H54 (cell line): Measurements from ENCODE around the gene USP6.
"Not testable (repeated sequence)": the region's sequence is repeated elsewhere in the genome, so short reads cannot be mapped to it uniquely, and the experiment has no call there.

ENCODE experiments used
- DNase-seq: peaks from one replicate; pipeline ENCODE4 v3.0.0; 2011; ENCODE audit warnings: low spot score, mixed read lengths; ENCODE audit not compliant: insufficient read length
- FAIRE-seq: peaks from 3 replicates; lab custom pipeline; 2011; peaks lifted over from hg19 to GRCh38; lab: Jason Lieb, UNC
- POLR2A ChIP-seq: IDR thresholded peaks from 2 replicates; pipeline ENCODE4 v1.6.1; 2011; ENCODE audit warnings: low read depth, mild to moderate bottlenecking, low read length

The USP6 gene

GRCh38 chr17:5110816-5111215 is 5.0 kb upstream of the USP6 start:
- no peak for DNase-seq
- no peak for TF ChIP-seq POLR2A
- no peak for FAIRE-seq

DNA sequence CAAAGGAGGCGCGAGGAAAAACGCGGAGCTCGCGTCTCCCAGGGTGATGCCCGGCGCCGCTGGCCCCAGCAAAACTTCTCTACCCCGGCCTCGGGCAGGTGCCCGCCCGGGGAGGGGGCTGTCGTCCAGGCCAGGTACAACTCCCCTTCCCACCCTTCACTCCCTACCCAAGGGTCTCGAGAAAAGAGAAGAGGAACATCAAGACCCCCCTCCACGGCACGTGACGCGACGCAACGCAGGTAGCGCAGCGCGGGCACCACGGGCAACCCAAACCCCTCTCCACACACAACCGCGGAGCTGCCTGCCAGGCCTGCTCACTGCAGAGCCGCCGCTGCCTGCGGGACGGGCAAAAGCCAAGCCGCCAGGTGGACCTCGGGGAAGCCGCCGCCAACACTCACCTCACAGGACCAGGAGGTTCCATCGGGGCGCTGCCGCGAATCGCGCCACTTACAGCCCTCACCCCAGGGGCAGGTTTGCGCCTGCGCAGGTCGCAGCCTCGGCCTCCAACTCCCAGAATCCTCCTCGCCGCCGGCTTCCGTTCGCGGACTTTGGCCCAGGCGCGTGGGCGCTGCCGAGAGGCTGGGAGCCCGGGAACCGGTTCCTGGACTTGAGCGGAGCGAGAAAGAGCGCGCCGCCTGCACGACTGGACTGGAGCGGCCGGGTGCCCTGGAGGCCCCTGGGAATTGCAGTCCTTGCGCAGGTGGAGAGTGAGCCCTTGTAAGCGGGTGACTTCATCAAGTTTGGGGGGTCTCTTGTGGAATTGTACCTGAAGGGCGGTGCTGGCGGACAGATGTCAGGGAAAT is 4.2 kb upstream of the USP6 start, which contains the start of gene ZNF232:
Gene ZNF232 (minus strand): TSS at position 477 of the 803 bp plus-strand sequence. CDS start 56 bp downstream, at position 421.
- DNase-seq: peak; percentile 83
- FAIRE-seq: no peak
- peak; percentile 72 for TF ChIP-seq POLR2A

DNA sequence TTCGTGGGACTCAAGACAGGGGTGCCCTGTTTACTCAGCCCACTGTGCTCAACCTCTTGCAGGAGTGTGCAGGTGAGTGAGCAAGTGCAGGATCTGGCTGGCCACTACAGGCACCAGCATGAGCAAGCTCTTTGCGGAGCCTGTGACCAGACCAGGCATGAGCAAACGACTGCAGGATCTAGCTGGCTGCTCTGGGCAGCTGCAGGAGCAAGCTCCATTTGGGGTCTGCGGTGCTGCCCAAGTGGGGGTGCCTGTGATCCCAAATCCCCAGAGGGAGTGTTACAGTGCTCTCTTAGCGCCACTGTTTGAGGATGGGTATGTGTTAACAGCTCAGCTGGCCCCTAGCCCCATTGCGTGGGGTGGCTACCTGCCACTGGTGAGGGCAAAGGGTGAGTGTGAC is 2.4 kb downstream of the USP6 start:
- DNase-seq (no peak), FAIRE-seq (no peak)
- no peak for TF ChIP-seq POLR2A

GRCh38 chr17:5120036-5120435 is 4.2 kb downstream of the USP6 start:
- TF ChIP-seq POLR2A: no peak
- no peak for FAIRE-seq

DNA sequence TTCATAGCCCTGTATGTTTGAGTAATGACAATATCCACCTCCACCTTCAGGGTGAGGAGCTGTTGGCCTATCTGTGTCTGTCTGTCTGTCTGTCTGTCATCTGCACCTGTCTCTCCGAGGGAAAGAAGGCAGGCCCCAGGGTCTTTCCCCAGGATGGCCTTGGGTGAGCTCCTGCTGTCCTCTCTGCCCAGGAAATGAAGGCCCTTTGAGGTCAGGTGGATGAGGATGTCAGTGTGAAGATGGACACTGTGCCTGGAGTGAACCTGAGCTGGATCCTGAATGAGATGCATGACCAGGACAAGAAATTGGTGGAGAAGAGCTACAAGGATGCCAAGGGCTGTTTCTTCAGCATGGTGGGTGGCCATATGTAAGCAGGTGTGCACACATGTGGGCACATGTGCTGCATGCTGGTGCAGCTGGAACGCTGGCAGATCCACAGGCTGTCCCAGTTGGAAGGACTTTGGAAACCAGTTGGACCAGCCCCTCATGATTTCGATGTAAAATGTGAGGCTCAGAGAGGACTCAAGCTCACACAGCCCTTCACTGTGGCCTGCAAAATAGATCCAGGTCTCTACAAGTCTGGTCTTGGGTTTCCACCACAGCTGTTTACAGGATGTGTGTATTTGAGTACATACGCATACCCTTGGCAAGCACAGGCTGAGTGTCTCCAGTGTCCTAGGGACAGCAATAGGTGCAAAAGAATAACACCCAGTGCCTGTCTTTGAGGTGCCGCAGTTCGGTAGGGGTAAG is 4.8 kb downstream of the USP6 start:
- DNase-seq, FAIRE-seq: not testable (repeated sequence)

More at GRCh38 chr17:5120036-5120435, 4.2 kb downstream of the USP6 start:
- no peak for DNase-seq

DNA sequence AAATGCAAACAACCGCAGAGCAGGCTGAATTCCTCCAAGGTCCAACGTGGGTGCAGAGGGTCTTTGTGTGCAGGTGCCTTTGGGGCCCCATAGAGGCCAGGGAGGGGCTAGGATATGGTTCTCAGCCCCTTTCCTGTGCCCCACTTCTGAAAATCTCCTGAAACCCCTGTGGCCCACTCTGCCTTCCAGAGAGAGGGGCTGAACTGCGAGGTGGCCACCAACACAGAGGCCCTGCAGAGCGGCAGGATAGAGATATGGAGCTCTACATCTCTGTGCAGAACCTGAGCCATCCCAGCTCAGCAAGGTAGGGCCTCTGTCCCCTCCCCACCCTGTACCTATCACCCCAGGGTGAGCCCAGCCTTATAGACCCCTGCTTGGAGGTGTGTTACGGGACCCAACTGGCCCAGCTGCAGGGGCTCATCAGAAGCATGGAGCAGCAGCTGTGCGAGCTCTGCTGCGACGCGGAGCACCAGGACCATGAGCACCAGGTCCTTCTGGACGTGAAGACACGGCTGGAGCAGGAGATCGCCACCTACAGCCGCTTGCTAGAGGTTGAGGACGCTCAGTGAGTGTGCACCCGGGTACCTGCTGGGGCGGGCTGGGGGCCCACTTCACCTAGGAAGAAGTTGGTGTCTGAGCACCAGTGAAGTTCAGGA is 5.5 kb downstream of the USP6 start:
- no peak for TF ChIP-seq POLR2A
- no peak for DNase-seq
- FAIRE-seq: no peak

DNA sequence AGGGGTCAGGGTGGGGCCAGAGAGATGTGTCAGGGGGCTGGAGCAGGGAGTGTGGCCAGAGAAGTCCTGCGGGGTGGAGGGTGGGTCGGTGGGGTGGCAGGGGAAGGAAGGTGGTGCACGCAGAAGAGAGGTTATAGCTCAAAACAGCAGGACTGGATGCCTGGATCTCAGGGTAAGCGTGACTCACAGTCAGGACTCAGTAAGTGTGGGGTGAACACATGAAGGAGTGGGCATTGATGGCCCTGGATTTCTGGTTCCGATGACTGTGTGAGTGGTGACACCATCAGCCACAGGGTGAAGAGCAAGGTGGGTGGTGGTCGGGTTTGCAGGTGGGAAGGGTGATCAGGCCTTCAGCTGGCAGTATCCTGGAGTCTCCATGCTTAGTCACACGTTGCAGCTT is 6.2 kb downstream of the USP6 start:
- FAIRE-seq, DNase-seq: not testable (repeated sequence)

GRCh38 chr17:5122586-5123342 is 6.9 kb downstream of the USP6 start:
- DNase-seq (no peak), FAIRE-seq (no peak)
- TF ChIP-seq POLR2A: no peak

DNA sequence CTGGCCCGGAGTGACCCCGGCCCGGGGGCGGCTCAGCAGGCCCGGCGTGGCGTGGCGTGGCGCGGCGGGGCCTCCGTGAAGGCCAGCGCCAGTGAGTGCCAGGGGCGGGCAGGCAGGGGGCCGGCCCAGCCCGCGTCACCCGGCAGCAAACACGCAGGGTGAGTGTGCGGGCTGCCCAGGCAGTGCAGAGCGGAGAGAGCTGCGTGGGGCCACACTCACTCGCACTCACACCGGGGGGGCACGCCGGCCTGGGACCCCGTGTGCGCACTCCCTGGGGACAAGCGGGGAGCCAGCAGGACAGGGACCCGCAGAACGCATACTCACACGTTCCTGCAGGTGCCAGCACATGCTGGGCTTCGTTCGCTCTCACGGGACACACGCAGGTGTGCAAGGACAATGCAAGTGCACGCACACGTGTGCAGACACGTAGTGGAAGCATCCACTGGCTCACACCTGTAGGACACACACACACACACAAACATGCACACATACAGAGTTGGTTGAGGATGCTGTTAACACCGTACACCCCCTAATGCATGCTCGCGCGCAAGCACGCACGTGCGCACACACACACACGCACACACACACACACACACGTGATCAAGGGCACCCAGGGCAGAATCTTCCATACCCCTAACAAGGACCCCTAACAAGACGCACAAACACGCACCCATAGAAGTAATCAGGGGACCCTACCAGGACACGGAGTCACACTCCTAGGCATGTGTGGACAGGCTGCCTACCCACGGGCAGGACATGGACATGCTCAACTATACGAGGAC is 7.7 kb downstream of the USP6 start:
- DNase-seq (no peak), FAIRE-seq (no peak)
- TF ChIP-seq POLR2A: no peak

GRCh38 chr17:5124125-5124760 is 8.4 kb downstream of the USP6 start:
- not testable (repeated sequence) for FAIRE-seq, DNase-seq

DNA sequence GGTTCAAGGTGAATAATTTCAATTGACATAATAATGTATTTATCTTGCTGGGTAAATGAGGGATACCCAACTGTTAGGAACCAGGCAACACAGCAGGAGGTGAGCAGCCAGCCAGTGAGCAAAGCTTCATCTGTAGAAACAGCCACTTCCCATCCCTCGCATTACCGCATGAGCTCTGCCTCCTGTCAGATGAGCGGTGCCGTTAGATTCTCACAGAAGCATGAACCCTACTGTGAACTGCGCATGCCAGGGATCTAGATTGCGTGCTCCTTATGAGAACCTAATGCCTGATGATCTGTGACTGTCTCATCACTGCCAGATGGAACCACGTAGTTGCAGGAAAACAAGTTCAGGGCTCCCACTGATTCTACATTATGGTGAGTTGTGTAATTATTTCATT is 9.1 kb downstream of the USP6 start:
- DNase-seq, FAIRE-seq: not testable (repeated sequence)

- DNase-seq (no peak), FAIRE-seq (no peak)
- TF ChIP-seq POLR2A: no peak
Measured at GRCh38 chr17:5126719-5127488, 11.1 kb downstream of the USP6 start.
